Astrocyte of the hippocampus (primary cell): ENCODE measurements around the gene MIOS.

ENCODE experiments used
- DNase-seq: peaks from one replicate; pipeline ENCODE4 v3.0.0; 2011; ENCODE audit warnings: low read depth, low spot score

The MIOS gene

GRCh38 chr7:7583731-7584130, 17.0 kb downstream of the MIOS start:
- no peak for DNase-seq

- DNase-seq: no peak
These were observed 18.0 kb downstream of the MIOS start for GRCh38 chr7:7584653-7585052.

- DNase-seq: no peak
These were observed 18.7 kb downstream of the MIOS start for GRCh38 chr7:7585241-7585928.

DNA sequence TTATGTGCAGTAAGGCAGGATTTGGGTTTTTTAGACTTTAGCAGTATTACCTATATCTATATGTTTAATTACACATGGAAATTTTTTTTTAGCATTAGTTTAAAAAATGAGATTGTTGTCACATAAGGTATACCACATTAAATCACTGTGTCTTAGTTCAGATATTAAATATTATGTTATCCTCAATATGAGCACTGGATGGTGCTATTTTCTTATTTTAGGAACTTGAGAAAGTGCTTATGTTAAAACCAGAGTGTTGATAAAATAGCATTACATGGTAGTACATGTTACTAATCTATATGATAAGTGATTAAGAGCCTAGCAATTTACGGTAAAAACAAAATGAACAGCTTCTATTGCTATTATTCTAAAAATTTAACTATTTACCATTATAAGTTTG, 28.8 kb downstream of the MIOS start:
- DNase-seq: peak; percentile 19

DNA sequence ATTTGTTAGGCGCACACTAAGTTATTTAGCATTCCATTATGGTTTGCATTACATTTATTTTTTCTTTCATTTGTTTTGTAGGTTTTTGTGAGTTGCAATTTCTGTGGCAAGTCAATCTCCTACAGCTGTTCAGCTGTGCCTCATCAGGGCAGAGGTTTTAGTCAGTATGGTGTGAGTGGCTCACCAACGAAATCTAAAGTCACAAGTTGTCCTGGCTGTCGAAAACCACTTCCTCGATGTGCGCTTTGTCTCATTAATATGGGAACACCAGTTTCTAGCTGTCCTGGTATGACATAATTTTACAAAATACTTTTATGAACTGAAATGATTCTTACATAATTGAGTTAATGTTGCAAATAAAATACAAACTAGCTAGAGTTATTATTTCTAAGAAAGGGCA, 29.5 kb downstream of the MIOS start:
- DNase-seq: no peak

DNA sequence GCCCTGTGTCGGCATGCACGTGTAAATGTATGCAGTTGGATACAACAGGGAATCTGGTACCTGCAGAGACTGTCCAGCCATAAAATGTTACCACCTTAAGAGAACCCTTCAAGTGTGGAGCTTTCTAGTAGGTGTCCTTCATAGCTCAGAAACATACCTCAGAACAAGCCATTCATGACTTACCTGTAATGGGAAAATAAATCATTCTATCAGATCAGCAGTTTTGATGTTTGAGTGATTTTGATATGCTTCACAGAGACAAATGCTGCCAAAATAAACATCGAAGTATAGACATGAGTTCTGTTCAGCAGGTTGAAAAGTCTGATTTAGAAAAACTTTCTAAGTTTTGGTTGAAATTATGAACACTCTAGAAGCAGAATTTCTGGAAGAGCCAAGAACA, 40.3 kb downstream of the MIOS start:
- no peak for DNase-seq

- DNase-seq: no peak
These were observed 42.6 kb downstream of the MIOS start for GRCh38 chr7:7609330-7609729.

DNA sequence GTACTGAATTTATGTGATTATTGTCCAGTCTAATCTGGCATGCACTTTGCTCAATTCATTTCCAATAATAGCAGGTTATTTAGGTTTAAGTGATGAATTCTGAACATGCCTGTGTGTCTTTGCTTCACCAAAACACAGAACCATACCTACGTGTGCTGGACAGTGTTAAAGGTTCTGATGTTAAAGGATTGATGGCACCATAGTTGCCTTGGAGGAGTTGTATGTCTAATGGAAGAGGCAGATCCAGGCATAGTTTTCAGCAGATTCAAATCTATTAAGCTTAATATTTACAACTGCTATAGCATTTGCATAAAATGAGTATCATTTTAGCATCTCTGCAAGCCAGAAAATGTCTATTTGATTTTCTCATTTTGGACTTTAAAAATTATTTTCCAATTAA, 45.8 kb downstream of the MIOS start:
- no peak for DNase-seq

DNA sequence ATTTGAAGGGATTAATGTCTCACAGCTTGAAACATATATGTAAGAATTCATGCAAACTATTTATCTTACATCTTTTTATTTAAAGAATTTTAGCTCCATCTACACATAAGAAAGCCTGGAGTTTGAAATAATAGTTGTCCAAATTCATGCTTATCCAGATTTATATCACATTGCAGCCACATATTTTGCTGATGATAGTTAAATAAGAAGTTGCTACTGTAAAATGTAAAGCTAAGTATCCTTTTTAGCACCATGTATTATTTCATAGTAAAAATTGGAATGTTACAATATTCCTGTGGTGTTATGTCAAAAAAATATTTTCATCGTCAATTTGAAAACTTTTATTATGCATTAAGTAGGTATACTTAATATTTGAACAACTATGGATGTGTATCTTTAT, 46.5 kb downstream of the MIOS start:
- no peak for DNase-seq

GRCh38 chr7:7614018-7614741, 47.5 kb downstream of the MIOS start:
- DNase-seq: no peak

DNA sequence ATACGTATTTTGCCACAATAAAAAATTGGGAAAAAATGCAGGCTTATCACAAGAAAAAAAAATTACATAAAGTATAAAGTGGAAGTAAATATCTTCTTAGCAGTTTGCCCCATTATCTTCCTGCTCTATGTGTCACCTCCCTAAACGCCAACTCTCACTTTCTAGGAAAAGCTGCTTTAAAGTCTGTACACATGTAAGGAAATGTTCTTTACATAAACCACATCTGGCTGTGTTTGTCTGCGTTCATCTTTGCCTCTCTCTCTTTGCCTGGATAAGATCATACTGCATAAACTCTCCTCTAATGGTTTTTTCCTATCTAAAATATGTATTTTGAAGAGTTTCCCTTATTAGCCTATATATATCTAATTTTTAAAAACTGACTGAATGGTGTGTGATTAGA, 50.9 kb downstream of the MIOS start:
- DNase-seq: no peak

DNA sequence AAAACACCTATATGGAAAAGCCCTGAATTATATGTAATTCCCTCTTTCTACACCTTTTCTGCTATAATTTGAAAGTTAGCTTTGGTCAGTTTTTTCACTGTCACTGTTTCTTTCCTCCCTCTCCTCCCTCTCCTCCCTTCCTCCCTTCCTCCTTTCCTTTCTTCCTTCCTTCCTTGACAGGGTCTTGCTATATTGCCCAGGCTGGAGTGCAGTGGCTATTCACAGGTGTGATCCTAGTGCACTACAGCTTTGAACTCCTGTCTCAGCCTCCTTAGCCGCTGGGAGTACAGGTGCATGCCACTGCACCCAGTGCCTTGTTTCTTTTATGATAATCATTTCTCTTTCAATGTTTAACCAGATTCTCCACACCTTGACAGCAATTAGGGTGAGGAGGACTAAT, 51.7 kb downstream of the MIOS start:
- no peak for DNase-seq

DNA sequence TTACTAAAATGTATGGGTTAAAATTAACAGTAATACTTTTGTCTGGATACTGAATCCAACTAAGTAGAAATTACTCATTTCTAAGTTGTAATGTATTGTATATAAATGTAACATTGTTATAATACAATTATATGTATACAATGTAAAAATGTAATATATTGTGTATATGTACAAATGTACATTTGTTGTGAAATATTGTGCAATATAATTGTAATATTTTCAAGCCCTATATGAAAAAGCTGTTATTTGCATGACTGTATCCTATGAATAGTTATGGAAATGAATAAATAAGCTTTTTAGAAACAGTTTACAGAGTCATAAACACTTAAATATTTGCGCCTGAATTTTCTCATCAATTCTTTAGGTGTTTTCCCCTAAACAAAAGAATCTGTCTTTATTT, 53.6 kb downstream of the MIOS start:
- no peak for DNase-seq

DNA sequence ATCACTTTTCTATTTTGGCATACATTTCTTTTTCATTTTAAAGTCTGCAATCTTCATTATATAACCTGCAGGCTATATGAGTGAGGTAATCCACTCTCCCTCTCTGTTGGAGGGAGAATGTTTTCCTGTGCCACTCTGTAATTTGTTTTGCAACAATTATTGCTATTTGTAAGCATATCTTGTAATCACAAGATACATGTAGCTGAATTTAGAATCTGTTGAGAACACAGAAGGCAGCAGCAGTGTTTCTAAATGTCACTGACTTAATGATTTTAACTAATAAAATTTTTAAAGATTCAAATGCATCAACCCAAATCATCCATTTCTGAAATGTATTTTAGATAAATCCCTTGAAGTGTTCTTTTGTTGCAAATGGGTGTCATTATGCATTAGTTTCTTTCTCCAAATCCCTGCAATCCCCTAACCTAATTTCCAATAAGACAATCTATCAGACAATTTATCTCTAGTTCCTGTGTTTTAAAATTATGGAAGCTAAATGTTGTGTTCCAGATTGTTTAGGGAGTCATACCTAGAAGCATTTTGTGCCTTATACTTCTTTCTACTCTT, 54.0 kb downstream of the MIOS start:
- no peak for DNase-seq

- DNase-seq: no peak
These were observed 61.8 kb downstream of the MIOS start for GRCh38 chr7:7628476-7628875.

DNA sequence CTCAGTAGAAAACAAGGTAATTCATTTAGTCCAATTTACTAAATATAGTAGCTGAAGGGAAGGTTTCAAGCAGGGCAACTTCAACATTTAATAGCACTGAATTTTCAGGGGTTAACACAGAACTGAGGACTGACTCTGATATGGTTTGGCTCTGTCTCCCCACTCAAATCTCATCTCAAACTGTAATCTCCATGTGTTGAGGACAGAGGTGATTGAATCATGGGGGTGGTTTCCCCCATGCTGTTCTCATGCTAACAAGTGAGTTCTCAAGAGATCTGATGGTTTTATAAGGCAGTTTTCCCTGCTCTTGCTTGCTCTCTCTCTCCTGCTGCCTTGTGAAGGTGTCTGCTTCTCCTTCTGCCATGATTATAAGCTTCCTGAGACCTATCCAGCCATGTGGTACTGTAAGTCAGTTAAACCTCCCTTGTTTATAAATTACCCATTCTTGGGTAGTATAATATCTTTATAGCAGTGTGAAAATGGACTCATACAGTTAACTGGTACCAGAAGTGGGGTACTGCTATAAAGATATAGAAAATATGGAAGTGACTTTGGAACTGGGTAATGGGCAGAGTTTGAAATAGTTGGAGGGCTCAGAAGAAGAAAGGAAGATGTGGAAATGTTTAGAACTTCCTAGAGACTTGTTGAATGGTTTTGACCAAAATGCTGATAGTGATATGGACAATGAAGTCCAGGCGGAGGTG, 64.1 kb downstream of the MIOS start:
- no peak for DNase-seq

DNA sequence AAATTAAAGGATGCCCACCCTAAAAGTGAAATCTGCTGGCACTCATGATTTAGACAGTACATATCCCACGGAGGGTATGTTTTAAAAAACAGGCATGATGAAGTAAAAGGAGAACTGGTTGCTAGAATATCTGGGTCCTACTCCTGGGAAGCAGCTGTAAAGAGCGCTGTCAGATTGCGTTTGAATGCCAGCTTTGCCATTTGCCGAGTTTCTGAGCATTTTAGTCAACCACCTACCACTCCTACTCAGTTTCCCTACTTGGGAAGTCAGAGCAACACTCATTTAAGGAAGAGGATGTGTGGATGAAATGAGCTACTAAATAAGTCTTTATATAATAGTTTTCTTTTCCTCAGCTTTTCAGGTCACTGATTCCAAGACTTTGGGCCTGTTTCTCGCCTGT, 72.7 kb downstream of the MIOS start:
- no peak for DNase-seq

GRCh38 chr7:7639847-7640220, 73.2 kb downstream of the MIOS start:
- DNase-seq: peak; percentile 49

DNA sequence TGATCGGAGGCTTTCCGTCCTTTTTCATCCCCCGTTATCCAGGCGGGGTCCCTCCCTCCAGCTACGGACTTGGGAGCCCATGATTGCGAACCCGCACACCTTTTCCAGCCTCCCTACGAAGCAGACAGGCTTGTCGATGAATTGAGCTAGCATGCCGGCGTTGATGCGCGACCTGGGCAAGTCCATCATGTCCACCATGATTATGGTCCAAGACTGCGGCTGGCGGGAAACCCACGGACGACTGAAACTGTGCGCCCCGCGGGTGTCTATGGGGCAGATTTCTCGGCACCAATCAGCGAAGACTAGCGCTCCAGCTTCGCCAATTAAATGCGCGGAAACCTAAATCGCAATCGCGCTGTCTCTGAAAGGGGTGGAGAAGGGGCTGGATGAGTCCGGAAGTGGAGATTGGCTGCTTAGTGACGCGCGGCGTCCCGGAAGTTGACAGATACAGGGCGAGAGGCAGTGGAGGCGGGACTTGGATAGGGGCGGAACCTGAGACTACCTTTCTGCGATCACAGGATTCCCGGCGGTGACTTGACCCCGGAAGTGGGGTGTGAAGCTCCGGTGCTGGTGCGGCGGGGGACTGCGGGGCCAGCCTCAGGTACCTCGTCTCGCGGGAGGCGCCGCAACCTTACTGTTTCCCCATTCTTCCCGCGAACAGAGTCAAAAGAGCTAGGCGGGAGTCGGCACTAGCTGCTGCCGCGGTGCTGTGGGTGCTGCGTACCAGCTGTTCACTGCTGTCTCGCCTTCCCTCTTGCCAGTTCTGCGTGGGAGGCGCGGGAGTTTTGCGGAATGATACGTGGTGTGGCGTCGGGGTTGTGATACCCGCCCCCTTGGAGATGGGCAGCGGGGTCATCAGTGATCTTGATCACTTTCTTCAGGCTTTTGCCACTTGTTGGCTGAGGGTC, 73.8 kb downstream of the MIOS start, which contains the start of gene UMAD1:
UMAD1 (plus strand) TSS at position 532 of the 908 bp plus-strand sequence. CDS start 32,620 bp downstream, outside the sequence.
- peak; percentile 99 for DNase-seq

GRCh38 chr7:7641129-7641663, 74.5 kb downstream of the MIOS start:
- no peak for DNase-seq

DNA sequence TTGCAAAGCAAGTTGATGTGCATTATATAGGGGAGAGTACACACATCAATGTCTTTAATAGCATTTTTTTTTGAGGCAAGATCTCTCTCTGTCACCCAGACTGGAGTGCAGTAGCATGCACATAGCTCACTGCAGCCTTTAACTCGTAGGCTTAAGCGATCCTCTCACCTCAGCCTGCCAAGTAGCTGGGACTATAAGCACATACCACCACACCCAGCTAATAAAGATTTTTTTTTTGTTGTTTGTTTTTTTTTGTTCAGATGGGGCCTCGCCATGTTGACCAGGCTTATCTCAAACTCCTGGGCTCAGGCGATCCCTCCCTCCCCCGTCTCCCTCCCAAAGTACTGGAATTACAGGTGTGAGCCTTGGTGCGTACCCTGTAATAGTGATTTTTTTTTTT, 75.4 kb downstream of the MIOS start:
- DNase-seq: no peak
